Left ventricle myocardium inferior (tissue), 1 donor: ENCODE results near the gene PRDM11. TPM values are rescaled to one million over a fixed set of nuclear protein-coding genes. Genes with fewer than 3 reads are reported as not detected.

Source experiments
- DNase-seq: peaks from one replicate; pipeline ENCODE4 v3.0.0-alpha.2; 2020
- H3K27ac ChIP-seq: fragments of 200-600 bp; replicated peaks from 2 replicates; pipeline ENCODE4 v1.8.0; 2021
- H3K27me3 ChIP-seq: fragments of 200-600 bp; 2 replicates; pipeline ENCODE4 v1.8.0; 2021; ENCODE audit warnings: low read depth
- H3K36me3 ChIP-seq: fragments of 200-600 bp; 2 replicates; pipeline ENCODE4 v1.8.0; 2021
- H3K4me1 ChIP-seq: fragments of 200-600 bp; 2 replicates; pipeline ENCODE4 v1.8.0; 2021
- H3K4me3 ChIP-seq: fragments of 200-600 bp; 2 replicates; pipeline ENCODE4 v1.8.0; 2021; ENCODE audit warnings: mild to moderate bottlenecking, moderate library complexity
- H3K9me3 ChIP-seq: fragments of 200-600 bp; replicated peaks from 2 replicates; pipeline ENCODE4 v1.8.0; 2021
- intact Hi-C: fragments of 100-400 bp; cut with micrococcal nuclease; formaldehyde crosslinking; loops from one replicate; pipeline ENCODE4 v1.11.0; 2022
- total RNA-seq: library from RNA; stranded (reverse); fragmentation: NEBNext Ultra II Directional; extraction: Animal tissue kit (Norgen Biotek cat#: 25700); gene quantifications from one replicate; pipeline ENCODE4 v1.2.1, GENCODE V29; 2021
- TF ChIP-seq, protein P1 (sequence below): fragments of 200-600 bp; IDR thresholded peaks from 2 replicates; pipeline ENCODE4 v1.8.0; 2021; ENCODE audit warnings: antibody characterized with exemption, mild to moderate bottlenecking, borderline replicate concordance
- donor health status: DM: no; HTN: yes; CAD: no; lungs with severe emphysema.

Gene PRDM11
- total RNA-seq, 1 donor from 2014 or later, result 17.2 TPM

DNA sequence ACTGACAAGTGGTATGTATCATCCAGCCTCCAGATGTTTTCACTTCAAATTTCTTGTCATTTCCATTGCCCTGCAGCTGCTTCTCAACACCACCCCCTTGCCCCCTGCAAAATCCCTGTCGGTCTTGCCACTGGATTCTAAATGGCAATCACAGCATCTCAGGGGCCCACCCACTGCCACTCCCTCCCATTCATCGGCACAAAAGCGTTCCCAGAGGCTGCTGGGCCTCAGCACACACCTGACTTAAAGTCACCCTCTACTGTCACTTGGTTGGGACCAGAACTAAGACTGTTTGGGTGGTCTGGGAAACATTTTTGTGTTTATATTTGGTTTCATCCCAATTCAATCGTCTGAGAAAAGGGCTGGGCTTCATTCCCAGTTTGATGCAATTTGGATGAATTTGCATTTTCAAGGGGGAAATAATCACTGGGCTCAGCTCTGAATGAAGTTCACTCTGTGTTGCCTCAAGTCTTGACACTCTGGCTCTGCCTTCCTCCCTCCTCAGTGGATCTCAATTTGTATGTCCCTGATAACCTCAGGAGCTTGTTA is 112.6 kb downstream of the PRDM11 start:
- Histone ChIP-seq H3K36me3 (no peaks in the 10 kb centered on the region), H3K9me3 (no peaks in the 10 kb centered on the region), H3K27ac (no peak overlapping the region), H3K27me3 (peaks cover 78% of the 10 kb centered on the region), H3K4me1 (no peaks in the 10 kb centered on the region), H3K4me3 (no peak overlapping the region)
- no peak for DNase-seq
- intact Hi-C loops, result no loop called here
- TF ChIP-seq, protein P1, sequence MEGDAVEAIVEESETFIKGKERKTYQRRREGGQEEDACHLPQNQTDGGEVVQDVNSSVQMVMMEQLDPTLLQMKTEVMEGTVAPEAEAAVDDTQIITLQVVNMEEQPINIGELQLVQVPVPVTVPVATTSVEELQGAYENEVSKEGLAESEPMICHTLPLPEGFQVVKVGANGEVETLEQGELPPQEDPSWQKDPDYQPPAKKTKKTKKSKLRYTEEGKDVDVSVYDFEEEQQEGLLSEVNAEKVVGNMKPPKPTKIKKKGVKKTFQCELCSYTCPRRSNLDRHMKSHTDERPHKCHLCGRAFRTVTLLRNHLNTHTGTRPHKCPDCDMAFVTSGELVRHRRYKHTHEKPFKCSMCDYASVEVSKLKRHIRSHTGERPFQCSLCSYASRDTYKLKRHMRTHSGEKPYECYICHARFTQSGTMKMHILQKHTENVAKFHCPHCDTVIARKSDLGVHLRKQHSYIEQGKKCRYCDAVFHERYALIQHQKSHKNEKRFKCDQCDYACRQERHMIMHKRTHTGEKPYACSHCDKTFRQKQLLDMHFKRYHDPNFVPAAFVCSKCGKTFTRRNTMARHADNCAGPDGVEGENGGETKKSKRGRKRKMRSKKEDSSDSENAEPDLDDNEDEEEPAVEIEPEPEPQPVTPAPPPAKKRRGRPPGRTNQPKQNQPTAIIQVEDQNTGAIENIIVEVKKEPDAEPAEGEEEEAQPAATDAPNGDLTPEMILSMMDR, result no peak

DNA sequence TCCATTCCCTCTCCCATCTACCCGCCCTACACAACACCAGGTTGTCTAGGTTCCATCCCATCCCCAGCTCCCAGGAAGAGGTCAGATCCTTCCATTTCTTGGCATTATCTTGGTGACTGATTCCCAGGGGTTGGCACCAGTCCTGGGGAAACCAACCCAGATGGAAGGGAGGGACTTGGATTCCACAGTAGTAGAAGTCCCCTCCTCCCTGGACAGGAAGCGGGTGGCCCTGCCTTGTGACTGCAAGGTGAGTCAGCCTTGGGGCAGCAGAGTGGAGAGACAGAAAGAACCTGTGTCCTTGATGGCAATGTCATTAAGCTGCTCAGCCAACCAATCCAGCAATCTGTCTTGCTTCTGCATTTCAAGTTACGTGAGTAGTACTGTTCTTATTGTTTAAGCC is 113.2 kb downstream of the PRDM11 start:
- intact Hi-C loops, result no loop called here
- no peak for DNase-seq
- no peaks in the 10 kb centered on the region for H3K36me3 ChIP-seq
- TF ChIP-seq, protein P1, result no peak
- no peak overlapping the region for H3K4me3 ChIP-seq
- no peaks in the 10 kb centered on the region for H3K4me1 ChIP-seq
- H3K27me3 ChIP-seq, result peaks cover 84% of the 10 kb centered on the region
- H3K27ac ChIP-seq, result no peak overlapping the region
- no peaks in the 10 kb centered on the region for H3K9me3 ChIP-seq

DNA sequence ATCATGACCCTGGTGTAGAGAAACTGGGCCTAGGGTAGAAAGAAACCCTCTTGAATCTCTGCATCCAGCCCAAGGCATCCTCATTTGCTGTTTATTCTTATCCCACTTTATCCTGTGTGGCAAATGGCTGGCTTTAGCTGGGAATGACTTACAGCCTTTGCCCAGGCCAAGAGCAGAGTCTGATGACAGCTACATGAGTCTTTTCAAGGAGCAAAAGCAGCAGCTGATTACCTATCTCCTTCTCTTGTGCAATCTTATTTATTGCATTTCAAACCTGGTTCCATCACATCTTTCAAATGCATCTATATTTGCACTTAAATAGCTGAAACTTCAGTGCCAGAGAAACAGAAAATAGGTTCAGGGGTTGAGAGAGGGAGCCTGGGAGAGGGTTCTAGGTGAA is 113.6 kb downstream of the PRDM11 start:
- H3K27me3 ChIP-seq, result peaks cover 88% of the 10 kb centered on the region

DNA sequence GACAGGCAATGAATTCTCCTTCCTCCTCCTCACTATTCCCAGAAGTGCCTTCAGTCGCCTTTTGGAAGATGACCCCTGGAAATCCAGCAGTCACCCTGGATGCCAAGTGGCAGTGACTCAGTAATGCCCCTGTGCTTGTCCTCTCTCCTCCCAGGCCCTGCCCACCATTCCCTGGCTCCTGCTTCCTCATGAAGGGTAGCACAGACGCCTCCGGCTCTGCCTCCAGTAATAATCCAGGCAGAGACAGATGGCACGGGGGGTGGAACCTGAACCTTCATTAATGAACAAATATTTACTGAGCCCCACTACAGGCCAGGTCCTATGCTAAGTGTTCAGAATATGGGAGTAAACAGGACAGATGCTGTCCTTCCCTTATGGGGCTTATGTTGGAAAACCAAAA is 116.5 kb downstream of the PRDM11 start:
- H3K36me3 ChIP-seq, result no peaks in the 10 kb centered on the region
- no peak overlapping the region for H3K4me3 ChIP-seq
- H3K27ac ChIP-seq, result no peak overlapping the region
- H3K27me3 ChIP-seq, result peaks cover 92% of the 10 kb centered on the region
- peaks cover 10% of the 10 kb centered on the region for H3K4me1 ChIP-seq
- TF ChIP-seq, protein P1, result no peak
- intact Hi-C loops, result no loop called here
- no peaks in the 10 kb centered on the region for H3K9me3 ChIP-seq
- DNase-seq, result no peak

More for the DNA sequence above, 113.6 kb downstream of the PRDM11 start:
- no peak for DNase-seq
- Histone ChIP-seq H3K36me3 (no peaks in the 10 kb centered on the region), H3K4me3 (no peak overlapping the region), H3K9me3 (no peaks in the 10 kb centered on the region), H3K27ac (no peak overlapping the region), H3K4me1 (no peaks in the 10 kb centered on the region)
- TF ChIP-seq, protein P1, result no peak
- intact Hi-C loops, result no loop called here

DNA sequence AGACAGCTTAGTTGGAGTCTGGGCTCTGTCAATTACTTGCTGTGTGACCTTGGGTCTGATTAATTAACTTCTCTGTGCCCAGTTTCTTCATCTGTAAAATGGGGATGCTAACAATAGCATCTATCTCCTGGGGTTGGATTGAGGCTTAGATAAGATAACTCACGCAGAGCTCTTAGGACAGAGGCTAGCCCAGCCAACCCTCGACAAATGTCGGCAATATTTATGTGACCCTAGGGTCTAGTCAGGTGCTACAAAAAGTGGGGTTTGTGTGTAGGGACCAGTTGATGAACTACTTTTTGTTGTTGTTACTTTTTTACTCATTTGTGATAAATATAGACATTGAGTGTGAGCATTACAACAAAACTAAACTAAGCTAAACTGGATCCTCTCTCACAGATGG is 117.3 kb downstream of the PRDM11 start:
- no peak for DNase-seq
- Histone ChIP-seq H3K27ac (no peak overlapping the region), H3K4me1 (peaks cover 10% of the 10 kb centered on the region), H3K36me3 (no peaks in the 10 kb centered on the region), H3K9me3 (no peaks in the 10 kb centered on the region), H3K27me3 (peaks cover 91% of the 10 kb centered on the region), H3K4me3 (no peak overlapping the region)
- intact Hi-C loops, result no loop called here
- TF ChIP-seq, protein P1, result no peak
